NOMO-1 (cell line): ENCODE results near the gene RTP5.
"Not testable (repeated sequence)": the region's sequence is repeated elsewhere in the genome, so short reads cannot be mapped to it uniquely, and the experiment has no call there.

Source experiments
- DNase-seq, 2 experiments: peaks; one replicate each; lab custom pipeline; 2025; ENCODE audit not compliant: unreplicated experiment in 2 of 2; lab: John Stamatoyannopoulos, UW

RTP5 gene

GRCh38 chr2:241869087-241869961, at the start of gene RTP5:
TSS of gene RTP5 (plus strand) at chr2:241869729. CDS start at chr2:241869757, 28 bp downstream.
- DNase-seq: no peak

- not testable (repeated sequence) for DNase-seq
These were observed 49.4 kb upstream of the RTP5 start for GRCh38 chr2:241819947-241820624.

- no peak for DNase-seq
These were observed 48.7 kb upstream of the RTP5 start for GRCh38 chr2:241820625-241821384.

GRCh38 chr2:241821460-241822263, 47.9 kb upstream of the RTP5 start:
- no peak for DNase-seq

- DNase-seq: no peak
These were observed 47.3 kb upstream of the RTP5 start for GRCh38 chr2:241822264-241822623.

- DNase-seq: not testable (repeated sequence)
These were observed 45.7 kb upstream of the RTP5 start for GRCh38 chr2:241823531-241824437.

- DNase-seq: no peak
These were observed 42.1 kb upstream of the RTP5 start for GRCh38 chr2:241827394-241827793.

- no peak for DNase-seq
These were observed 36.3 kb upstream of the RTP5 start for GRCh38 chr2:241833101-241833663.

- DNase-seq: not testable (repeated sequence)
These were observed 35.6 kb upstream of the RTP5 start for GRCh38 chr2:241833756-241834526.

- no peak for DNase-seq
These were observed 34.9 kb upstream of the RTP5 start for GRCh38 chr2:241834527-241835210.

GRCh38 chr2:241835611-241836010, 33.9 kb upstream of the RTP5 start:
- no peak for DNase-seq

GRCh38 chr2:241836292-241836691, 33.2 kb upstream of the RTP5 start:
- peak in 1 of 2 experiments; percentile 29 for DNase-seq

GRCh38 chr2:241837197-241837965, 32.1 kb upstream of the RTP5 start:
- DNase-seq: no peak

GRCh38 chr2:241841181-241842066, 28.1 kb upstream of the RTP5 start:
- no peak for DNase-seq

GRCh38 chr2:241842067-241842415, 27.5 kb upstream of the RTP5 start:
- DNase-seq: no peak

GRCh38 chr2:241842620-241843211, 26.8 kb upstream of the RTP5 start:
- peak; percentile 68 to 82 for DNase-seq
